Keratinocyte (primary cell): ENCODE data around the gene SLC7A5. TPM values are rescaled to one million over a fixed set of nuclear protein-coding genes. Genes with fewer than 3 reads are reported as not detected.

ENCODE experiments used
- DNase-seq: peaks from one replicate; pipeline ENCODE4 v3.0.0-alpha.2; 2011; ENCODE audit warnings: low read depth, missing footprints, low spot score
- FAIRE-seq: peaks from 2 replicates; lab custom pipeline; 2011; peaks lifted over from hg19 to GRCh38; lab: Jason Lieb, UNC
- H2AFZ ChIP-seq: 2 replicates; pipeline ENCODE4 v1.6.0; 2012; ENCODE audit warnings: low read length, control low read depth, inconsistent platforms; ENCODE audit not compliant: control insufficient read depth
- H3K27ac ChIP-seq: 2 replicates; pipeline ENCODE4 v1.5.1; 2011; ENCODE audit warnings: low read length; ENCODE audit not compliant: control insufficient read depth, insufficient read depth
- H3K27me3 ChIP-seq: 3 replicates; pipeline ENCODE4 v1.6.0; 2011; ENCODE audit warnings: low read length; ENCODE audit not compliant: control insufficient read depth, insufficient read depth; ENCODE audit errors: extremely low read depth
- H3K36me3 ChIP-seq, 2 experiments: 2 replicates in 1 of 2; 3 replicates in 1 of 2; pipeline ENCODE4 v1.5.1; 2011; ENCODE audit warnings: low read length in 2 of 2, mild to moderate bottlenecking in 1 of 2; ENCODE audit not compliant: control insufficient read depth in 2 of 2, insufficient read depth in 2 of 2; ENCODE audit errors: extremely low read depth in 1 of 2
- H3K4me1 ChIP-seq: 3 replicates; pipeline ENCODE4 v1.5.1; 2011; ENCODE audit warnings: low read length; ENCODE audit not compliant: control insufficient read depth, insufficient read depth; ENCODE audit errors: extremely low read depth
- H3K4me2 ChIP-seq: 3 replicates; pipeline ENCODE4 v1.6.0; 2011; ENCODE audit warnings: low read depth, low read length; ENCODE audit not compliant: control insufficient read depth, insufficient read depth; ENCODE audit errors: extremely low read depth
- H3K4me3 ChIP-seq, 3 experiments: fragments of 200-600 bp in 1 of 3; sonication (generic) in 1 of 3; 2 replicates in 2 of 3; 3 replicates in 1 of 3; pipeline ENCODE4 v1.5.1; 2011 to 2016; ENCODE audit warnings: low read length in 3 of 3, mild to moderate bottlenecking in 3 of 3, control low read depth in 2 of 3, inconsistent platforms in 1 of 3, low read depth in 1 of 3, mixed read lengths in 1 of 3, mixed run types in 1 of 3, moderate library complexity in 1 of 3; ENCODE audit not compliant: control insufficient read depth in 2 of 3, insufficient read depth in 2 of 3; ENCODE audit errors: extremely low read depth in 1 of 3
- H3K79me2 ChIP-seq: 2 replicates; pipeline ENCODE4 v1.6.0; 2012; ENCODE audit warnings: low read length; ENCODE audit not compliant: control insufficient read depth, insufficient read depth
- H3K9ac ChIP-seq: 3 replicates; pipeline ENCODE4 v1.6.0; 2011; ENCODE audit warnings: low read length; ENCODE audit not compliant: control insufficient read depth, insufficient read depth; ENCODE audit errors: extremely low read depth
- H3K9me1 ChIP-seq: 3 replicates; pipeline ENCODE4 v1.6.0; 2011; ENCODE audit warnings: low read length; ENCODE audit not compliant: control insufficient read depth, insufficient read depth; ENCODE audit errors: extremely low read depth
- H3K9me3 ChIP-seq: 2 replicates; pipeline ENCODE4 v1.5.1; 2012; ENCODE audit warnings: low read depth, low read length; ENCODE audit not compliant: control insufficient read depth
- H4K20me1 ChIP-seq: 3 replicates; pipeline ENCODE4 v1.6.0; 2011; ENCODE audit warnings: low read length; ENCODE audit not compliant: control insufficient read depth, insufficient read depth; ENCODE audit errors: extremely low read depth
- CTCF ChIP-seq, 3 experiments: IDR thresholded peaks in 1 of 3; conservative IDR thresholded peaks in 1 of 3; optimal IDR thresholded peaks in 1 of 3; 2 replicates in 2 of 3; 3 replicates in 1 of 3; pipeline versions ENCODE3 to v1.5.1; 2011; ENCODE audit warnings: low read length in 3 of 3, mild to moderate bottlenecking in 3 of 3, moderate library complexity in 2 of 3, control low read depth in 1 of 3, inconsistent platforms in 1 of 3; ENCODE audit not compliant: insufficient read depth in 2 of 3; ENCODE audit errors: extremely low read depth in 1 of 3
- EZH2 ChIP-seq: IDR thresholded peaks from one replicate; pipeline ENCODE4 v1.6.1; 2012; ENCODE audit warnings: inconsistent platforms, mild to moderate bottlenecking, low read length, moderate library complexity
- dilution Hi-C: fragments of 300-500 bp; cut with MboI; formaldehyde crosslinking; loops from one replicate; pipeline ENCODE4 v1.7.0; 2020; ENCODE audit warnings: low sequenced_read_pairs; ENCODE audit not compliant: extremely low pct_ligation_motif_present
- polyA plus RNA-seq, 5 experiments: library from polyadenylated mRNA; depleted of rRNA in 3 of 5; stranded (reverse) in 3 of 5; stranded (forward) in 1 of 5; unstranded in 1 of 5; fragments of >200 nt; gene quantifications; 1 replicate in 1 of 5; 2 replicates in 3 of 5; 3 replicates in 1 of 5; pipeline versions ENCODE4 v1.2.1 to v1.2.3, GENCODE V29; 2011 to 2012; ENCODE audit warnings: missing spikeins in 2 of 5, low read depth in 1 of 5, low replicate concordance in 1 of 5

SLC7A5 gene
- polyA plus RNA-seq, 1 donor (not counting 4 experiments of a cell fraction or from before 2014, with no cell fraction given) = 114 TPM

- FAIRE-seq = no peak
These were observed 74.0 kb downstream of the SLC7A5 start for GRCh38 chr16:87795336-87795735.

GRCh38 chr16:87794485-87795078 is 74.7 kb downstream of the SLC7A5 start:
- dilution Hi-C loops = no loop called here
- FAIRE-seq (no peak), DNase-seq (no peak)
- Histone ChIP-seq H3K9me3 (no peaks in the 10 kb centered on the region), H2AFZ (no peak overlapping the region), H3K36me3 (no peaks in the 10 kb centered on the region), H3K27ac (no peak overlapping the region), H3K79me2 (no peaks in the 10 kb centered on the region), H3K4me3 (no peak overlapping the region), H3K27me3 (no peaks in the 10 kb centered on the region), H3K4me1 (peaks cover 33% of the 10 kb centered on the region), H3K9me1 (no peaks in the 10 kb centered on the region), H3K4me2 (no peak overlapping the region), H4K20me1 (no peaks in the 10 kb centered on the region), H3K9ac (no peak overlapping the region)
- TF ChIP-seq EZH2 (no peak), CTCF (optimal IDR thresholded peaks at IDR 0.05 in 1 of 3, IDR thresholded peaks at IDR 0.05 in 1 of 3, conservative IDR thresholded peaks at IDR 0.05 in 1 of 3; ENCODE audit: extremely low read depth in 1 of 3, insufficient read depth in 2 of 3, low read length in 3 of 3) (no peak)

More at GRCh38 chr16:87795336-87795735, 74.0 kb downstream of the SLC7A5 start:
- no peak for DNase-seq
- TF ChIP-seq EZH2 (no peak), CTCF (optimal IDR thresholded peaks at IDR 0.05 in 1 of 3, IDR thresholded peaks at IDR 0.05 in 1 of 3, conservative IDR thresholded peaks at IDR 0.05 in 1 of 3; ENCODE audit: extremely low read depth in 1 of 3, insufficient read depth in 2 of 3, low read length in 3 of 3) (no peak)
- no peaks in the 10 kb centered on the region for H3K27me3 ChIP-seq
- H3K9me1 ChIP-seq = no peaks in the 10 kb centered on the region
- H3K9ac ChIP-seq = no peak overlapping the region
- H3K4me3 ChIP-seq = no peak overlapping the region
- no peak overlapping the region for H2AFZ ChIP-seq
- no peaks in the 10 kb centered on the region for H3K9me3 ChIP-seq
- dilution Hi-C loops = no loop called here
- H3K36me3 ChIP-seq = no peaks in the 10 kb centered on the region
- peaks cover 27% of the 10 kb centered on the region for H3K4me1 ChIP-seq
- H3K4me2 ChIP-seq = no peak overlapping the region
- H3K79me2 ChIP-seq = no peaks in the 10 kb centered on the region
- no peaks in the 10 kb centered on the region for H4K20me1 ChIP-seq
- no peak overlapping the region for H3K27ac ChIP-seq
